ENCODE results near the gene ADAMTS4. TPM values are rescaled to one million over a fixed set of nuclear protein-coding genes. Genes with fewer than 3 reads are reported as not detected.

The ADAMTS4 gene
- total RNA-seq, 1 experiment from 2014 or later, result 9.1 TPM

DNA sequence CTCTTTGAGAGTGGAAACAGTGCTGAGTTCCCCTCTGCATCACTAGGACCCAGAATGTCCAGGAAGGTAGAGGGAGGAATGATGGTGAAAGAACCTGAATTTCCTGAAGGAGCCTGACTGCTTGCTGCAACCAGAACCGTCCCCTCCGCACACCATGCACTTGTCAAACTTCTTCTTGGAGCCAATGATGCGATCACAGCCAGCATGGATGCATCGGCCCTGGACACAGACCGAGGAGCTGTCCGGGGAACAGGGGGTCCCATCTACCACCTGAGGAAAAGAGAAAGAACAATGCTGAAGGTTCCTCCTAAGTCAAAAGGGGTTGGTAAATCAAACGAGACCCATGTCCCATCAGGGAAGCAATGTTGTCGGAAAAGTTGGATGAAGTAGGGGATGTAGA is 6.9 kb downstream of the ADAMTS4 start (continued):
- no peak for TF ChIP-seq SMAD3 (CRISPR knock-in tag; IDR thresholded peaks at IDR 0.05; ENCODE audit: borderline replicate concordance)
- TF ChIP-seq, protein P1, sequence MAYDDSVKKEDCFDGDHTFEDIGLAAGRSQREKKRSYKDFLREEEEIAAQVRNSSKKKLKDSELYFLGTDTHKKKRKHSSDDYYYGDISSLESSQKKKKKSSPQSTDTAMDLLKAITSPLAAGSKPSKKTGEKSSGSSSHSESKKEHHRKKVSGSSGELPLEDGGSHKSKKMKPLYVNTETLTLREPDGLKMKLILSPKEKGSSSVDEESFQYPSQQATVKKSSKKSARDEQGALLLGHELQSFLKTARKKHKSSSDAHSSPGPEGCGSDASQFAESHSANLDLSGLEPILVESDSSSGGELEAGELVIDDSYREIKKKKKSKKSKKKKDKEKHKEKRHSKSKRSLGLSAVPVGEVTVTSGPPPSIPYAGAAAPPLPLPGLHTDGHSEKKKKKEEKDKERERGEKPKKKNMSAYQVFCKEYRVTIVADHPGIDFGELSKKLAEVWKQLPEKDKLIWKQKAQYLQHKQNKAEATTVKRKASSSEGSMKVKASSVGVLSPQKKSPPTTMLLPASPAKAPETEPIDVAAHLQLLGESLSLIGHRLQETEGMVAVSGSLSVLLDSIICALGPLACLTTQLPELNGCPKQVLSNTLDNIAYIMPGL (CRISPR knock-in tag; IDR thresholded peaks at IDR 0.05), result no peak
- TF ChIP-seq, protein P2, sequence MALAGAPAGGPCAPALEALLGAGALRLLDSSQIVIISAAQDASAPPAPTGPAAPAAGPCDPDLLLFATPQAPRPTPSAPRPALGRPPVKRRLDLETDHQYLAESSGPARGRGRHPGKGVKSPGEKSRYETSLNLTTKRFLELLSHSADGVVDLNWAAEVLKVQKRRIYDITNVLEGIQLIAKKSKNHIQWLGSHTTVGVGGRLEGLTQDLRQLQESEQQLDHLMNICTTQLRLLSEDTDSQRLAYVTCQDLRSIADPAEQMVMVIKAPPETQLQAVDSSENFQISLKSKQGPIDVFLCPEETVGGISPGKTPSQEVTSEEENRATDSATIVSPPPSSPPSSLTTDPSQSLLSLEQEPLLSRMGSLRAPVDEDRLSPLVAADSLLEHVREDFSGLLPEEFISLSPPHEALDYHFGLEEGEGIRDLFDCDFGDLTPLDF (CRISPR knock-in tag; IDR thresholded peaks at IDR 0.05), result no peak

DNA sequence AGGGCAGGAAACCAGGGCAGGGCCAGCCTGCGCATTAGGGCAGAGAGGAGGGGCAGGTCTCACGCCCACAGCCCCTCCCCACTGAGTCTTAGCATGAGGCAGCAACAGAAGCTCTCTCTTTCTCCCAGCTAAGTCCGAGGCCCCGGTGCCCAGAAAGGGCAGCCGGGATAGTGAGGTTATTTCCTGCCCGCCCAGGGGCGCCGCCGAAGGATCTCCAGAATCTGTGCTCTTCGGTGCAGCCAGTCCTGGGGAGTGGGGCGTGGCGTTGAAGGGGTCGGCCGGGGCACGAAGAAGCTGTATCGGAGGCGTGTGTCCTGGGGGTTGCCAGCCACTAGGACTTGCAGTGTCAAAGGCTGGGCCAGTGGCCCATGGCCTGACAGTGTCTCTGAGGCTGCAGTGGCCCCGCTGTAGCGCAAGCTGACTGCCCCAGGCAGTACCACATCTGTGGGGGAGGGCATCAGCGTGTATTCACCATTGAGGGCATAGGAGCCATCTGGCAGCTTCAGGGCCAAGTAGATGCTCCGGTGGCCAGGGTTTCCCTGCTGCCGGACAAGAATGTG is 7.8 kb downstream of the ADAMTS4 start:
- peak; percentile 74 for ATAC-seq

DNA sequence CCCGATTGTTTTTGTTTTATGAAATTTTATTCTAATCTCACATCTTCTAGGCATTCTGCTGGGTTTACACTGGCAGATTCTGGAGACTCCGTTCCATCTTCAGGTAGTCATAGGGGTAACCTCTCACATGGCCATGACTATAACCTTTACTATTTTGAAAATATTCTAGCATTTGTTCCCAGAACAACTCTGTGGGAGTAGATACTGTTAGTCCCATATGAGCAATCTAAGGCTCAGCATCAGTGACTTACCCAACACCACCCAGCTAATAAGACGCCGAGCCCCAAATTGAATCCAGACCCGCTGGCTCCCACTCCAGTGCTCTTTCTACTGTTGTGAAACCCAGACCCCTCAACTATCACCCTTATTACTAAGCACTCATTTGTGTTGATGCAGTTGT is 9.8 kb downstream of the ADAMTS4 start:
- Mint-ChIP-seq H3K36me3 (0 out of 2 replicates have a peak, but pooled peaks cover 3% of the 10 kb centered on the region), H3K27ac (no peak overlapping the region), H3K9me3 (no peaks in the 10 kb centered on the region), H3K27me3 (ENCODE audit: low read depth) (no peaks in the 10 kb centered on the region), H3K4me3 (no peak overlapping the region), H3K4me1 (peaks cover 15% of the 10 kb centered on the region)
- TF ChIP-seq ATF1 (CRISPR knock-in tag; IDR thresholded peaks at IDR 0.05), result no peak
- no peak for TF ChIP-seq ETV6 (CRISPR knock-in tag; IDR thresholded peaks at IDR 0.05)
- ATAC-seq (no peak), DNase-seq (ENCODE audit: low spot score) (no peak)
- CTCF ChIA-PET, result no interaction called here
- POLR2A ChIA-PET, result no interaction called here

More for the DNA sequence above, 7.8 kb downstream of the ADAMTS4 start:
- Mint-ChIP-seq H3K4me1 (peaks cover 11% of the 10 kb centered on the region), H3K36me3 (0 out of 2 replicates have a peak, but pooled peaks cover 3% of the 10 kb centered on the region), H3K27ac (no peak overlapping the region), H3K9me3 (no peaks in the 10 kb centered on the region), H3K4me3 (peak overlapping the region; percentile 16; the same call in 1 of the 2 replicates), H3K27me3 (ENCODE audit: low read depth) (no peaks in the 10 kb centered on the region)
- no peak for DNase-seq (ENCODE audit: low spot score)
- ChIA-PET POLR2A (no interaction called here), CTCF (interaction anchor here (0.6 to 3.2 kb wide), 12 partner anchors 10 to 201 kb away, joined by 3 to 22 read pairs (median 4); partner anchors contain the start of genes B4GALT3, NDUFS2, PCP4L1 and PPOX)
- no peak for TF ChIP-seq SMAD4 (CRISPR knock-in tag; IDR thresholded peaks at IDR 0.05)
- TF ChIP-seq, protein P3, sequence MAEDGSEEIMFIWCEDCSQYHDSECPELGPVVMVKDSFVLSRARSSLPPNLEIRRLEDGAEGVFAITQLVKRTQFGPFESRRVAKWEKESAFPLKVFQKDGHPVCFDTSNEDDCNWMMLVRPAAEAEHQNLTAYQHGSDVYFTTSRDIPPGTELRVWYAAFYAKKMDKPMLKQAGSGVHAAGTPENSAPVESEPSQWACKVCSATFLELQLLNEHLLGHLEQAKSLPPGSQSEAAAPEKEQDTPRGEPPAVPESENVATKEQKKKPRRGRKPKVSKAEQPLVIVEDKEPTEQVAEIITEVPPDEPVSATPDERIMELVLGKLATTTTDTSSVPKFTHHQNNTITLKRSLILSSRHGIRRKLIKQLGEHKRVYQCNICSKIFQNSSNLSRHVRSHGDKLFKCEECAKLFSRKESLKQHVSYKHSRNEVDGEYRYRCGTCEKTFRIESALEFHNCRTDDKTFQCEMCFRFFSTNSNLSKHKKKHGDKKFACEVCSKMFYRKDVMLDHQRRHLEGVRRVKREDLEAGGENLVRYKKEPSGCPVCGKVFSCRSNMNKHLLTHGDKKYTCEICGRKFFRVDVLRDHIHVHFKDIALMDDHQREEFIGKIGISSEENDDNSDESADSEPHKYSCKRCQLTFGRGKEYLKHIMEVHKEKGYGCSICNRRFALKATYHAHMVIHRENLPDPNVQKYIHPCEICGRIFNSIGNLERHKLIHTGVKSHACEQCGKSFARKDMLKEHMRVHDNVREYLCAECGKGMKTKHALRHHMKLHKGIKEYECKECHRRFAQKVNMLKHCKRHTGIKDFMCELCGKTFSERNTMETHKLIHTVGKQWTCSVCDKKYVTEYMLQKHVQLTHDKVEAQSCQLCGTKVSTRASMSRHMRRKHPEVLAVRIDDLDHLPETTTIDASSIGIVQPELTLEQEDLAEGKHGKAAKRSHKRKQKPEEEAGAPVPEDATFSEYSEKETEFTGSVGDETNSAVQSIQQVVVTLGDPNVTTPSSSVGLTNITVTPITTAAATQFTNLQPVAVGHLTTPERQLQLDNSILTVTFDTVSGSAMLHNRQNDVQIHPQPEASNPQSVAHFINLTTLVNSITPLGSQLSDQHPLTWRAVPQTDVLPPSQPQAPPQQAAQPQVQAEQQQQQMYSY (CRISPR knock-in tag; IDR thresholded peaks at IDR 0.05), result peak; percentile 83

DNA sequence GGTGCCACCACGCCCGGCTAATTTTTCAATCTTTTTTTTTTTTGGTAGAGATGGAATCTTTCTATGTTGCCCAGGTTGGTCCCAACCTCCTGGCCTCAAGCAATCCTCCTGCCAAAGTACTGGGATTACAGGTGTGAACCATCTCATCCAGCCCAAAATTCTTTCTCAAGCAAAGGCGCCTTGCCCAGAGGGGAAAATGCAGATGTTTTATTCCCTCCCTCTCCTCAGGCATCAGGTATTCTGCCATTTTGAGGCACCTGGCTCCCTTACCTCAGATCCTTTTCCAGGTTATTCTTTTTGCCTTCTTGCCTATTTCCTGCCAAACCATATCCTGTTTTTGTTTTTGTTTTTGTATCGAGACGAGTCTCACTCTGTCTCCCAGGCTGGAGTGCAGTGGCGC is 10.5 kb downstream of the ADAMTS4 start:
- ChIA-PET POLR2A (interaction anchor here (0.7 kb wide), 1 partner anchor 109 kb away, joined by 7 read pairs; no protein-coding TSS in a partner anchor), CTCF (interaction anchor here (0.7 kb wide), 1 partner anchor 9 kb away, joined by 7 read pairs; no protein-coding TSS in a partner anchor)
- Mint-ChIP-seq H3K27ac (no peak overlapping the region), H3K9me3 (no peaks in the 10 kb centered on the region), H3K36me3 (0 out of 2 replicates have a peak, but pooled peaks cover 3% of the 10 kb centered on the region), H3K4me1 (peaks cover 15% of the 10 kb centered on the region), H3K4me3 (no peak overlapping the region), H3K27me3 (ENCODE audit: low read depth) (no peaks in the 10 kb centered on the region)
- ATAC-seq (no peak), DNase-seq (ENCODE audit: low spot score) (no peak)
- TF ChIP-seq IRF2 (CRISPR knock-in tag; IDR thresholded peaks at IDR 0.05; ENCODE audit: borderline replicate concordance, low read depth) (no peak), SMAD4 (CRISPR knock-in tag; IDR thresholded peaks at IDR 0.05) (no peak), MYBL2 (CRISPR knock-in tag; IDR thresholded peaks at IDR 0.05) (no peak), SP1 (CRISPR knock-in tag; conservative IDR thresholded peaks at IDR 0.05) (no peak), TEAD1 (CRISPR knock-in tag; IDR thresholded peaks at IDR 0.05) (no peak)
- TF ChIP-seq, protein P4, sequence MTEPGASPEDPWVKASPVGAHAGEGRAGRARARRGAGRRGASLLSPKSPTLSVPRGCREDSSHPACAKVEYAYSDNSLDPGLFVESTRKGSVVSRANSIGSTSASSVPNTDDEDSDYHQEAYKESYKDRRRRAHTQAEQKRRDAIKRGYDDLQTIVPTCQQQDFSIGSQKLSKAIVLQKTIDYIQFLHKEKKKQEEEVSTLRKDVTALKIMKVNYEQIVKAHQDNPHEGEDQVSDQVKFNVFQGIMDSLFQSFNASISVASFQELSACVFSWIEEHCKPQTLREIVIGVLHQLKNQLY (CRISPR knock-in tag; IDR thresholded peaks at IDR 0.05), result no peak
- TF ChIP-seq, protein P5, sequence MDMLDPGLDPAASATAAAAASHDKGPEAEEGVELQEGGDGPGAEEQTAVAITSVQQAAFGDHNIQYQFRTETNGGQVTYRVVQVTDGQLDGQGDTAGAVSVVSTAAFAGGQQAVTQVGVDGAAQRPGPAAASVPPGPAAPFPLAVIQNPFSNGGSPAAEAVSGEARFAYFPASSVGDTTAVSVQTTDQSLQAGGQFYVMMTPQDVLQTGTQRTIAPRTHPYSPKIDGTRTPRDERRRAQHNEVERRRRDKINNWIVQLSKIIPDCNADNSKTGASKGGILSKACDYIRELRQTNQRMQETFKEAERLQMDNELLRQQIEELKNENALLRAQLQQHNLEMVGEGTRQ (CRISPR knock-in tag; IDR thresholded peaks at IDR 0.05), result no peak
- TF ChIP-seq, protein P6, sequence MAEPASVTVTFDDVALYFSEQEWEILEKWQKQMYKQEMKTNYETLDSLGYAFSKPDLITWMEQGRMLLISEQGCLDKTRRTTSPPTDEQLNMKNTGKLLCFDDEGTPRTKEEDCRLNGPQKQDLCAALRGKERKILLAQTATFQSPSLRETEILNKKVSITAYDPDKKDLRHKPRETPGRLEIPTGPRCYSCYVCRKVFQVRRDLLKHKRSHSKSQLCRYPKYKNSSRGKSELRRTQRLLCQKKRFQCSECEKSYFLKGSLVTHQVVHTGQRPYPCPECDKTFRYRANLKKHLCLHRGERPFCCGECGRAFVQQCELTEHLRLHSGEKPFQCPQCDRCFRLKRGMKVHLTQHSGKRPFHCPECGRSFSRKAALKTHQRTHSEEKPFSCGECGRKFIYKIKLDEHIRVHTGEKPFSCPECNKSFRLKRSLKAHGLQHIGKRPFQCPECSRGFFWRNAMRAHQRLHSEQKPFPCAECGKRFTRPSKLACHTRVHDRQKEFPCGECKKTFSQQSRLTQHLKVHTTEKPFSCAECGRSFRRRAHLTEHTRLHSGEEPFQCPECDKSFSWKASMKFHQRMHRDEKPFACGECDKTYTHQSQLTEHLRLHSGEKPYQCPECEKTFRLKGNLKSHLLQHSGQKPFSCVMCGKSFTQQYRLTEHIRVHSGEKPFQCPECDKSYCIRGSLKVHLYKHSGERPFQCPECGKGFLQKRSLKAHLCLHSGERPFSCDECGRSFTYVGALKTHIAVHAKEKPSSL (CRISPR knock-in tag; conservative IDR thresholded peaks at IDR 0.05), result no peak
- TF ChIP-seq, protein P7, sequence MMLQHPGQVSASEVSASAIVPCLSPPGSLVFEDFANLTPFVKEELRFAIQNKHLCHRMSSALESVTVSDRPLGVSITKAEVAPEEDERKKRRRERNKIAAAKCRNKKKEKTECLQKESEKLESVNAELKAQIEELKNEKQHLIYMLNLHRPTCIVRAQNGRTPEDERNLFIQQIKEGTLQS (CRISPR knock-in tag; conservative IDR thresholded peaks at IDR 0.05), result no peak
